Measurements from ENCODE around the gene CACNA1D.

DNA sequence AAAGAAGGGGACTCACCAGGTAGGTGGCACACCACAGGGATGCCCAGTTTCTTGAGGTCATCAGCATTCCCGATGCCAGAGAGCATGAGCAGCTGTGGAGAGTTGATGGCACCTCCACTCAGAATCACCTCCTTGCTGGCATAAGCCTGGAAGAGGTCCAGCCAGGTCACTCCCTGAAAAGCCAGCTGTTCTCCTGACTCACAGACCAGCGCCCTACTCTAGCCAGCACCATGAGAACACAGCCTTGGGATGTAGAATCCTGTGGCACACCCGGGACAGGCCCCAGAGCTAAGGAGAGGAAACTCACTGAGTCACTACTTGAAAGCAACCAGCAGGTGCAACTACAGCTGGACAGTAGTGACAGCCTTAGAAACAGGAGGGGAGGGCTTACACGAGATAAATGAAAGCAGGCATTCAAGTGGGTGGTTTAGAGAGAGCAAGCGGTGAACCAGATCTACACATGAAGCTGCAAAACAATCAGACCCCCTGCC lies 327.3 kb downstream of the CACNA1D start:
- TF ChIP-seq YY1 (IDR thresholded peaks at IDR 0.05; ENCODE audit: extremely low read depth, insufficient replicate concordance, low read depth, low read length) (no peak), POLR2A (IDR thresholded peaks at IDR 0.05; ENCODE audit: borderline replicate concordance, extremely low read depth, insufficient read depth, insufficient read length) (no peak), SIN3A (IDR thresholded peaks at IDR 0.05; ENCODE audit: low read depth) (no peak), SRF (IDR thresholded peaks at IDR 0.05; ENCODE audit: low read depth) (no peak), EZH2phosphoT487 (IDR thresholded peaks at IDR 0.05; ENCODE audit: borderline replicate concordance) (no peak), RAD21 (IDR thresholded peaks at IDR 0.05; ENCODE audit: low read depth) (no peak), EGR1 (IDR thresholded peaks at IDR 0.05; ENCODE audit: low read depth) (no peak), POLR2AphosphoS5 (IDR thresholded peaks at IDR 0.05; ENCODE audit: low read depth, low read length) (no peak), FOSL1 (IDR thresholded peaks at IDR 0.05; ENCODE audit: low read depth) (no peak), TCF7L2 (IDR thresholded peaks at IDR 0.05; ENCODE audit: borderline replicate concordance, extremely low read depth, insufficient read depth, insufficient read length) (no peak), EZH2 (IDR thresholded peaks at IDR 0.05) (no peak), CEBPB (IDR thresholded peaks at IDR 0.05; ENCODE audit: low read depth) (no peak)
- TF ChIP-seq, protein P1, sequence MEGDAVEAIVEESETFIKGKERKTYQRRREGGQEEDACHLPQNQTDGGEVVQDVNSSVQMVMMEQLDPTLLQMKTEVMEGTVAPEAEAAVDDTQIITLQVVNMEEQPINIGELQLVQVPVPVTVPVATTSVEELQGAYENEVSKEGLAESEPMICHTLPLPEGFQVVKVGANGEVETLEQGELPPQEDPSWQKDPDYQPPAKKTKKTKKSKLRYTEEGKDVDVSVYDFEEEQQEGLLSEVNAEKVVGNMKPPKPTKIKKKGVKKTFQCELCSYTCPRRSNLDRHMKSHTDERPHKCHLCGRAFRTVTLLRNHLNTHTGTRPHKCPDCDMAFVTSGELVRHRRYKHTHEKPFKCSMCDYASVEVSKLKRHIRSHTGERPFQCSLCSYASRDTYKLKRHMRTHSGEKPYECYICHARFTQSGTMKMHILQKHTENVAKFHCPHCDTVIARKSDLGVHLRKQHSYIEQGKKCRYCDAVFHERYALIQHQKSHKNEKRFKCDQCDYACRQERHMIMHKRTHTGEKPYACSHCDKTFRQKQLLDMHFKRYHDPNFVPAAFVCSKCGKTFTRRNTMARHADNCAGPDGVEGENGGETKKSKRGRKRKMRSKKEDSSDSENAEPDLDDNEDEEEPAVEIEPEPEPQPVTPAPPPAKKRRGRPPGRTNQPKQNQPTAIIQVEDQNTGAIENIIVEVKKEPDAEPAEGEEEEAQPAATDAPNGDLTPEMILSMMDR (IDR thresholded peaks at IDR 0.05 in 2 of 3, conservative IDR thresholded peaks at IDR 0.05 in 1 of 3; ENCODE audit: borderline replicate concordance in 1 of 3, insufficient read depth in 1 of 3, low read depth in 2 of 3, low read length in 2 of 3), result no peak
- TF ChIP-seq, protein P2, sequence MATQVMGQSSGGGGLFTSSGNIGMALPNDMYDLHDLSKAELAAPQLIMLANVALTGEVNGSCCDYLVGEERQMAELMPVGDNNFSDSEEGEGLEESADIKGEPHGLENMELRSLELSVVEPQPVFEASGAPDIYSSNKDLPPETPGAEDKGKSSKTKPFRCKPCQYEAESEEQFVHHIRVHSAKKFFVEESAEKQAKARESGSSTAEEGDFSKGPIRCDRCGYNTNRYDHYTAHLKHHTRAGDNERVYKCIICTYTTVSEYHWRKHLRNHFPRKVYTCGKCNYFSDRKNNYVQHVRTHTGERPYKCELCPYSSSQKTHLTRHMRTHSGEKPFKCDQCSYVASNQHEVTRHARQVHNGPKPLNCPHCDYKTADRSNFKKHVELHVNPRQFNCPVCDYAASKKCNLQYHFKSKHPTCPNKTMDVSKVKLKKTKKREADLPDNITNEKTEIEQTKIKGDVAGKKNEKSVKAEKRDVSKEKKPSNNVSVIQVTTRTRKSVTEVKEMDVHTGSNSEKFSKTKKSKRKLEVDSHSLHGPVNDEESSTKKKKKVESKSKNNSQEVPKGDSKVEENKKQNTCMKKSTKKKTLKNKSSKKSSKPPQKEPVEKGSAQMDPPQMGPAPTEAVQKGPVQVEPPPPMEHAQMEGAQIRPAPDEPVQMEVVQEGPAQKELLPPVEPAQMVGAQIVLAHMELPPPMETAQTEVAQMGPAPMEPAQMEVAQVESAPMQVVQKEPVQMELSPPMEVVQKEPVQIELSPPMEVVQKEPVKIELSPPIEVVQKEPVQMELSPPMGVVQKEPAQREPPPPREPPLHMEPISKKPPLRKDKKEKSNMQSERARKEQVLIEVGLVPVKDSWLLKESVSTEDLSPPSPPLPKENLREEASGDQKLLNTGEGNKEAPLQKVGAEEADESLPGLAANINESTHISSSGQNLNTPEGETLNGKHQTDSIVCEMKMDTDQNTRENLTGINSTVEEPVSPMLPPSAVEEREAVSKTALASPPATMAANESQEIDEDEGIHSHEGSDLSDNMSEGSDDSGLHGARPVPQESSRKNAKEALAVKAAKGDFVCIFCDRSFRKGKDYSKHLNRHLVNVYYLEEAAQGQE (IDR thresholded peaks at IDR 0.05; ENCODE audit: low read depth), result no peak

Measured in HCT116 (cell line).